IPS DF 4.7 (cell line): Measurements from ENCODE around the gene ULBP3.
"Not testable (repeated sequence)": the region's sequence is repeated elsewhere in the genome, so short reads cannot be mapped to it uniquely, and the experiment has no call there.

Experiments used
- DNase-seq: peaks from one replicate; pipeline ENCODE4 v3.0.0-alpha.2; 2013; ENCODE audit warnings: low spot score; ENCODE audit errors: extremely low read depth

ULBP3 gene

DNA sequence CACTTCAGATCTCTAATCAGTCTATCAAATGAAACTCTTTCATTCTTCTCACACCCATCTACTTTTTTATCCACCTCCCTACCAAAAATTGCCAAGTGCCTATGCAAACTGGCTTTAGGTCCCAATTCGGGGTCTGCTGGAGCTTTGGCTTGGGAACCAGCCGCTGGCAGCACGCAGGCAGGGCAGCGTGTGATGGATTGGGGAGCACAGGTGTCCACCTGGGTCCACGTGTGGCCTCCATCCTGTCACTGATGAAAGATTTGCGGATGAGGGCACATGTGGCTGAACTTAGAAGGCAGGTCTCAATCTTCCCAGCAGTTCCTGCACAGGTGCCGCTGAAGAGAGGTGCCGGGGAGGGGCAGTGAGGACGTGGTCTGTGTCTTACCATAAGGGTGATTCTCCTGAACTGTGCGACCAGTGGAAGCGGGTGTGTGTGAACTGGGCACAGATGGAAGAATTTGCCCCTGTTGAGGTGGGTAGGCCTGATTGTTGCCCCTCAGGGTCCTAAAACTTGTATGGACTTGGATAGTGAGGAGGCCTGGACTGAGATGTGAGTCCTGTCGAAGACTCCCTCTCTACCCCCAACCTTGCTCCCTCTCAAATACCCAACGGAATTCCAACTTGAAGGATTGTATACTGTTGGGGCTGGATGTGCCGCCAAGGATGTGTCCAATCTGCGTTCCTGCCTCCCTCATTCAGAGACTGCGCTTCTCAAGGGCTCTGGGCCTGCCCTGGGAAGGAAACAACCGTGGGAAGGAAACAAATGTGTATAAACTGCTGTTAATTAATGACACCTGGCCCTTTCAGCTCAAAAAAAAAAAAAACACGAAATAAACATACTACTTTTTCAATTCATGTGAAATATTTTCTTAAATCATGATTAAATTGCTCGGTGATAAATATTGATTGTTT, 25.2 kb downstream of the ULBP3 start:
- DNase-seq, result no peak

GRCh38 chr6:150043096-150043495, 25.8 kb downstream of the ULBP3 start:
- DNase-seq, result no peak

GRCh38 chr6:150038202-150039062, 30.5 kb downstream of the ULBP3 start:
- DNase-seq, result no peak

GRCh38 chr6:150037526-150038201, 31.3 kb downstream of the ULBP3 start:
- DNase-seq, result no peak

DNA sequence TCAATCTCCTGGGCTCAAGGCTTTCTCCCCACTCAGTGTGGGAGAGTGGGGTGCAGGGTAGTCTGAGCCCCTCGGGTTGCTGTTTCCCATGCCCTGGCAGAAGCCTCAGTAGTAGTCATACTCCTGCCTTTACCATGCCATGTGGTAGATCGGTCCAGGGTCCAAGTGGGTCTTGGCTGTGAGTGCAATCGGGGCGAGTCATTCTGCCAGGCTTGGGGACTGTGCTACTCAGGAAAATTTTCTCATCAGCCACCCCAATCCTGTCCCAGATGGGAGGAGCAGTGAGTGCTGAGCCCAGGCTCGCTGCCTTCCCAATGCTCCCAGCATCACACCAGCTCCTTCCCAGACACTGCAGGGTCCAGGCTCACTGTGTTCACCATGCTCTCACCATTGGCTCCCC, 32.8 kb downstream of the ULBP3 start:
- no peak for DNase-seq

DNA sequence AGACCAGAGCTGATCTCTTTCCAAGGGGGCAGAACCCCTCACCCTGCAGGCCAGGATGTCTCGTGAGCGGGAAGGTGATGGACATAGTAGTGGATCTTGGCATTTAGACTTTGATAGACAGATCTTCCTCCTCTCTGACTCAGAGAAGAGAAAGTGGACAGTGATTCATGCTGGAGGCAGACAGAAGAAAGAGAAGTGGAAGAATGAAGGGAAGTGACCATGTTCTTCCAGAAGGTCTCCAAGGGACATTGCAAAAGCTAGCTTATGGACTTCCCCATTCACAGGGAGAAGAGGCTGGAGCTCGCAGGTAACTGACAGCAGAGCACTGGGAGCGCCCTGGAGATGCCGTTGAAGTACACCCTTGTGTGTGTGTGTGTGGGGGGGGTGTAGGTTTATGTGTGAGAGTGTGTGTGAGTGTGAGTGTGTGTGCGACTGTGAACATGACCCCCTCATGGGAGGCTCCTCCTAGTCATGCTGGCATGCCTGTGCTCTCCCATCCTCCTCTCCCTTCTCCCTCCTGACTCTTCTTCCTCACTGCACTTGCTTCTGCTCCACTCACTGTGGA, 35.6 kb downstream of the ULBP3 start:
- no peak for DNase-seq

GRCh38 chr6:150032598-150032997, 36.3 kb downstream of the ULBP3 start:
- no peak for DNase-seq

- DNase-seq, result no peak
These were observed 38.3 kb downstream of the ULBP3 start for GRCh38 chr6:150030611-150031010.

DNA sequence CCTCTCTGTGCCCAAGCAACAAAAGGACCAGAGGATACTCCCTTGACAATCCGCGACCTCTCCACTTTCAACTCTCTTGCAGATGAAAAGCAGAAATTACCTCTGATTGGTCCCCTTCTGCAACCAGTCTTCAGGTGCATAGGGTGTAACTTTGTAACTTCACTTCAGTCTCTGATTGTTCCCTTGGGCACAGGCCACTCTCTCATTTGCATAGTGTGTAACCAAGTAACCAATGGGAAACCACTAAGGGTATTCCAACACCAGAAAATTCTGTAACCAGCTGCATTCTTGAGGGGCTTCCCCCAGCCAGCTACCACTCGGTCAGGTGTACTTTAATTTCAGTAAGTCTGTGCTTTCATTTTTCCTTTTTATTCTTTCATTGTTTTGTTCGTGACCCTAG, 39.2 kb downstream of the ULBP3 start:
- DNase-seq, result no peak

DNA sequence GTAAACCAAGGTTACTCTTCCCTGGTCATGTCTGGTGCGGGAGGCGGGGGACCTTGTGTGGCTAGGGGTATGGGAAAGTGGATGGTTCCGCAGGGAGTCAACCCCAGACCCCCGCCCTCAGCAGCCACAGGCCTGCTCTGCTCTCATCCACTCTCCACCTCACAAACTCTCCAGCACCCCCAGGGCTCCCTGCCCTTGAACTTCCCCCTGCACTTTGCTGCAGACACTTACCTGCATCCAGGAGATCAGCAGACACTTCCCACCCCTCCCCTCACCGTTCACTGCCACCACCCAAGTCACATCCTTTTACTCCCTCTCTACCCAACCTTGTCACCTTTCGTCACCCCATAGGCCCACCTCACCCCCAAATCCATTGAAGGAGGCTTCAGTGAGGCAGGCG, 39.6 kb downstream of the ULBP3 start:
- DNase-seq, result no peak

- no peak for DNase-seq
These were observed 40.1 kb downstream of the ULBP3 start for GRCh38 chr6:150028799-150029198.

- no peak for DNase-seq
These were observed 40.9 kb downstream of the ULBP3 start for GRCh38 chr6:150027806-150028565.

DNA sequence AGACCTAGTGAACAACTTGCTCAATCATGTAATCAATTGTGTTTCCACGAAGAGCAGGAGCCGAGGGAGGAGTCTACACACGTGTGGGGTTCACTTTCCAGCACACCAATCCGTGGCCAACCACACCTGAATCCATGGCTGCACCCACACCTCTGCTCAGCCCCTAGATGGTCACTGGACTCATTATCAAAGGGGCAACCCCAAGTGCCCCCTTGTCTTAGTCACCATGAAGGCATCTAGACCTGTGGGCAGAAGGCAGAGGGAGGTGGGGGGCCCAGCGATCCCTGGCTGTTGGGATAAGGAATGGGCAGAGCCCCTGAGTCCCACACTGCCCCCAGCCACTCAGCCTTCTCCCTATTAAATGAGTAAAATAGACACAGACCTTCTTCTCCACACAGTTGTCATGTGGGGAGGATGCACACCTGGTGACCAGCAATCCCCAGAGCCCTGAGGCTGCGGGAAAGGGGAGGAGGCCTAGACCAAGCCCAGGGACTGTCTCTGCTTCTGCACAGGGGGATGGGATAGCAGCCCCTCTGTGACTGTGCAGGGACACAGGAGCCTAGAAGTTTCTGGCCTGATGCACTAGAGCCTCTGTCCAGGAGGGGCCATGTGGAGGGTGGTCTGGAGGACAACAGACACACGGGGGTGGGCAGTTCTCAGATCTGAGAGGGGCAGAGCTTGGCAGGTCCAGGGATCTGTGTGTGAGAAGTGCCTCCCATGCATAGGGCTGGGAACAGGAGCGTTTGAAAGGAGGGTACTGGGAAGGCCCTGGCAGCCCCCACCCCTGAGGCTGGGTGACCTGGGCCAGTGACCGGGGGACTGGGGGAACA, 41.7 kb downstream of the ULBP3 start:
- no peak for DNase-seq

DNA sequence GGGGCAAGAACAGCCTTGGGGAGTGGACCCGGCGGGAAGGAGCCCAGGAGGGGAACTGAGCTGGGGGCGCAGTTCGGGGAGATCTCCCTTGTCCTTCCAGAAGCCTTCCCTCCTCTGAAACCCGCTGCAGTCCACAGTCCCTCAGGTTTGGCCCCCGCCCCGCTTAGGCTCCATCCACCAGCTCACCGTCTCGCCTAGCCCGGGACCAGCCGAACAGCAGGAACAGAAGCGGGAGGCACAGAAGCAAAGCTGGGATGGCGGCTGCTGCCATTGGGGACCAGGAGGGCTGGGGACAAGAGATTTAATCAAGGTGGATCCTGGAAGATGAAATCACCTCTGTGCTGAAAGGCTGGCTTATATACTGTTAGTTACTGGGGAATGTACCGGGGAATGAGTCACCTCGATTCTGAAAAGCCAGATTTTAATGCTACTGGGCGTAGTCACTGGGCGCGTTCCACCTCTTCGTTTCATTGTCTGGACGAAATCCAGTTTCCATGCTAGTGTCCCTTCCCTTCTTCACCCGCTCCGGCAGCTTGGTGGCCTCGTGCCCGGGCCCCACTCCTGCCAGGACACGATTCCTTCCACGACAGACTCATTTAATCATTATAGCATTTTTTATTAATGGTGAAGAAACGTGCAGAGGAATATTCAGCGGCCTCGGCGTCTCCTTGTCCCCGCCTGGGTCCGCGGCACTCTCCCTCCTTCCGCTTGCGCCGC, 43.6 kb downstream of the ULBP3 start, which contains the start of gene RAET1L:
Gene RAET1L, minus strand, starts transcription at position 332 of the 717 bp plus-strand sequence. Its CDS starts 61 bp downstream, at position 271.
- DNase-seq, result no peak

- no peak for DNase-seq
These were observed 44.2 kb downstream of the ULBP3 start for GRCh38 chr6:150024646-150025155.

- not testable (repeated sequence) for DNase-seq
These were observed 44.9 kb downstream of the ULBP3 start for GRCh38 chr6:150024021-150024420.

GRCh38 chr6:150021870-150022269, 47.1 kb downstream of the ULBP3 start:
- not testable (repeated sequence) for DNase-seq

- DNase-seq, result no peak
These were observed 49.9 kb downstream of the ULBP3 start for GRCh38 chr6:150018846-150019580.
